ENCODE results near the gene MSRB1. TPM values are rescaled to one million over a fixed set of nuclear protein-coding genes. Genes with fewer than 3 reads are reported as not detected.

Gene MSRB1
- total RNA-seq, 1 experiment from 2014 or later, result 25.7 TPM

- peaks cover 42% of the 10 kb centered on the region for H3K79me2 ChIP-seq (ENCODE audit: low read length)
- no peak overlapping the region for H3K4me3 ChIP-seq (ENCODE audit: low read length)
- DNase-seq (no peak), ATAC-seq (no peak)
- no peaks in the 10 kb centered on the region for H3K27me3 ChIP-seq (ENCODE audit: low read length)
- no TSS peak for BruUV-seq (replicated peaks)
- H3K9me2 ChIP-seq (replicated peaks; ENCODE audit: low read length), result no peaks in the 10 kb centered on the region
- H4K20me1 ChIP-seq (ENCODE audit: low read length), result peaks cover 8% of the 10 kb centered on the region
- no peak overlapping the region for H3K27ac ChIP-seq (ENCODE audit: low read length)
- peaks cover 5% of the 10 kb centered on the region for H3F3A ChIP-seq (ENCODE audit: low read length, unreplicated experiment)
- H2AFZ ChIP-seq (ENCODE audit: low read length), result no peak overlapping the region
- POLR2A ChIA-PET (ENCODE audit: unreplicated experiment), result no interaction called here
- TF ChIP-seq EZH2 (IDR thresholded peaks at IDR 0.05; ENCODE audit: low read length, unreplicated experiment) (no peak), EZH2phosphoT487 (IDR thresholded peaks at IDR 0.05; ENCODE audit: borderline replicate concordance, low read length) (no peak), CTCF (conservative IDR thresholded peaks at IDR 0.05; ENCODE audit: low read depth, low read length) (no peak)
- H3K9ac ChIP-seq (ENCODE audit: low read length), result no peak overlapping the region
- no peak overlapping the region for H3K4me2 ChIP-seq (ENCODE audit: low read length)
- peaks cover 4% of the 10 kb centered on the region; the same call in 1 of the 2 replicates for H3K4me1 ChIP-seq (ENCODE audit: insufficient read depth, low read length)
- peaks cover 8% of the 10 kb centered on the region for H3K36me3 ChIP-seq (ENCODE audit: low read depth, low read length)
- intact Hi-C loops (cut with micrococcal nuclease), result no loop called here
- CTCF ChIA-PET, result no interaction called here
- H3K9me3 ChIP-seq (ENCODE audit: low read length), result no peaks in the 10 kb centered on the region
Observed at GRCh38 chr16:1968146-1968953, 25.4 kb upstream of the MSRB1 start.

GRCh38 chr16:1966460-1966859 is 23.5 kb upstream of the MSRB1 start, which contains the start of gene RNF151:
RNF151 (plus strand) TSS chr16:1966856; CDS start chr16:1966882, 26 bp downstream.
- Histone ChIP-seq H3K9ac (ENCODE audit: low read length) (peak within 1 kb of the TSS; percentile 99), H3K27me3 (ENCODE audit: low read length) (no peaks in the 10 kb centered on the region), H3K4me3 (ENCODE audit: low read length) (peak within 1 kb of the TSS; percentile 96), H3K79me2 (ENCODE audit: low read length) (peaks cover 40% of the 10 kb centered on the region), H3K4me1 (ENCODE audit: insufficient read depth, low read length) (peaks cover 9% of the 10 kb centered on the region; the same call in 1 of the 2 replicates), H4K20me1 (ENCODE audit: low read length) (peaks cover 19% of the 10 kb centered on the region), H2AFZ (ENCODE audit: low read length) (no peak within 1 kb of the TSS), H3K9me3 (ENCODE audit: low read length) (no peaks in the 10 kb centered on the region), H3K27ac (ENCODE audit: low read length) (no peak within 1 kb of the TSS), H3K36me3 (ENCODE audit: low read depth, low read length) (peaks cover 22% of the 10 kb centered on the region), H3K9me2 (replicated peaks; ENCODE audit: low read length) (no peaks in the 10 kb centered on the region), H3K4me2 (ENCODE audit: low read length) (peak within 1 kb of the TSS; percentile 96), H3F3A (ENCODE audit: low read length, unreplicated experiment) (peaks cover 6% of the 10 kb centered on the region)
- no TSS peak for BruUV-seq (replicated peaks)
- no peak for TF ChIP-seq EZH2 (IDR thresholded peaks at IDR 0.05; ENCODE audit: low read length, unreplicated experiment)
- no peak for TF ChIP-seq EZH2phosphoT487 (IDR thresholded peaks at IDR 0.05; ENCODE audit: borderline replicate concordance, low read length)
- TF ChIP-seq CTCF (conservative IDR thresholded peaks at IDR 0.05; ENCODE audit: low read depth, low read length), result no peak
- POLR2A ChIA-PET (ENCODE audit: unreplicated experiment), result no interaction called here
- CTCF ChIA-PET, result no interaction called here
- ATAC-seq (no peak), DNase-seq (no peak)
- intact Hi-C loops (cut with micrococcal nuclease), result no loop called here

Measured in PC-3 (cell line).